ENCODE results near the gene GPC6.

Gene GPC6

DNA sequence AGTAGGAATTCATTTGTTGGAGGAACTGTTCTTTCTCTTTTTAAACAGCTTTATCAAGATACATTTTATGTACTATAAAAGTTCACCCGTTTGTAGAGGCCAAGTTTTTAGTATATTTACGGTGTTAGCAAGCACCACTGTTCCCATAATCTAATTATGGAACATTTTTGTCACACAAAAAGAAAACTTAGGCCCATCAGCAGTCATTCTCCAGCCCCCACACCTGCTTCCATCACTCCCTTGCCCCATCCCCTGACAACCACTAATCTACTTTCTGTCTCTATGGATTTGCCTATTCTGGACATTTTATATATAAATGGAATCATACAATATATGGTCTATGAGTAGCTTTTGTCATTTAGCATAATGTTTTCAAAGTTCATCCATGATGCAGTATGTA lies 787.9 kb downstream of the GPC6 start:
- no peak for DNase-seq (ENCODE audit: low read depth in 1 of 2, low spot score in 1 of 2)

DNA sequence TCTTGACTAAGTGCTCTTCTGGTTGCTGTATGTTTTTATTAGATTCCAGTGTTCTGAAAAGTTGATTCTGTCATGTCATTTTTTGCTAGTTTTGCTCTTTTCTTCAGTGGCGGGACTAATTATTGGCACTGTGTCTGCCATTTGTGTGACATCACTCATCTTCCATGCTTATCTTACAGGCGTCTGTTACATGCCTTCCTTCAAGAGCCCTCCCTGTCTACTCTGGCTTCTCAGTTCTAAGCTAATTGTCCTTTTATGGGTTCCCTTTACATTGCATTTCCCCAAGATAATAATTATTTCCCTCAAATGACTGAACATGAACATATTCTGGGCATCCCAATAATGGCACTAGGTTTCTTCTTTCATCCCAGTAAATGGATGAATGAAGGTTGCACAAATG lies 793.8 kb downstream of the GPC6 start:
- DNase-seq (ENCODE audit: low read depth in 1 of 2, low spot score in 1 of 2), result no peak

DNA sequence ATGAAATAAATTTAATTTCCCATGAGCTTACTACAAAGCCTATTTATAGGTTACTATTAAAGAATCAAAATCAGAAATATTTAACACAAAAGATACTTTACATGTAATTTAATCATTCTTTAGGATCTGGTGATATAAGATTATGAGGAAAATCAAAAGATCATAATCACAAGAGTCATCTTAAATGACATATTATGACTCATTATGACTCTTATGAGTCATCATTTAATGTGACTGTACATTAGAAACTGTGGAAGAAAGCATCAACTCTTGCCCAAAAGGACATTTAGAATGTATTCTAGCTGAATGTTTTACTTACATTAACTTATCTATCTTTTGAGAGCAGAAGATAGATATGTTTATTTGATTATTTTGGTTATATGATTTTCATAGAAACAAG lies 794.2 kb downstream of the GPC6 start:
- no peak for DNase-seq (ENCODE audit: low read depth in 1 of 2, low spot score in 1 of 2)

DNA sequence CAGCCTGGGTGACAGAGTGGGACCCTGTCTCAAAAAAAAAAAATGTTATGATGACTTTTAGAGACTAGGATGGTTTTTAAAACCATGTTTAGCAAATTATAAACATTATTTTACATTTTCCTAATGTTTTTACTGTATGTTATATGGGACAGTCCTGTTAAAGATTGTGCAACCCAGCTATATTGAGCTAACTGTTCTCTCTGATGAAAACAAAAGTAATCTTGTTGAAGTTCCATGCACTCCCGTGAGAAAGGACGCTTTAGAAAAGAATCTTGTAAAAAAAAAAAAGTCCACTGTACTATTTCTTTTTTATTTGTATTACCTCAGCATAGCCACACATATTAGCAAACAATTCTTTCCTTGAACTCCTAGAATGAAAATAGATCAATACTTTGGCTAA lies 801.6 kb downstream of the GPC6 start:
- no peak for DNase-seq (ENCODE audit: low read depth in 1 of 2, low spot score in 1 of 2)

DNA sequence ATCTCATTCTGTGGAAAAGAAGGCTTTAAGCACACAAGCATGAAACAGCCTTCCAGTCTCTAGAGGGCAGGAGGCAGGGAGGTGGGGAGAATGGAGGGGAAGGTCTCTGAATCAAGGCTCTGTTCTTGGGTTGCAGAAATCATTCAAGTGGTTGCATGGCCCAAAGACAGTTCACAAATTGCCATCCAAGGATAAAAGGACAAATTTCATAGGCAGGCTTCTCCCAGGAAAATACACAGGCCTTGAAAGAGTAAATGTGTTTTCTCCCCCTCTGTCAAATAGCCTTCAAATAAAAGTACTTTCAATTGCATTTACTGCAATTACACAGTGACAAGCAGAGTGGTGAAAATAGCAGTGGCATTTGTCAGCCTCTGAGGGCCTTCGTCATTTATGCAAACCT lies 802.0 kb downstream of the GPC6 start:
- no peak for DNase-seq (ENCODE audit: low read depth in 1 of 2, low spot score in 1 of 2)

DNA sequence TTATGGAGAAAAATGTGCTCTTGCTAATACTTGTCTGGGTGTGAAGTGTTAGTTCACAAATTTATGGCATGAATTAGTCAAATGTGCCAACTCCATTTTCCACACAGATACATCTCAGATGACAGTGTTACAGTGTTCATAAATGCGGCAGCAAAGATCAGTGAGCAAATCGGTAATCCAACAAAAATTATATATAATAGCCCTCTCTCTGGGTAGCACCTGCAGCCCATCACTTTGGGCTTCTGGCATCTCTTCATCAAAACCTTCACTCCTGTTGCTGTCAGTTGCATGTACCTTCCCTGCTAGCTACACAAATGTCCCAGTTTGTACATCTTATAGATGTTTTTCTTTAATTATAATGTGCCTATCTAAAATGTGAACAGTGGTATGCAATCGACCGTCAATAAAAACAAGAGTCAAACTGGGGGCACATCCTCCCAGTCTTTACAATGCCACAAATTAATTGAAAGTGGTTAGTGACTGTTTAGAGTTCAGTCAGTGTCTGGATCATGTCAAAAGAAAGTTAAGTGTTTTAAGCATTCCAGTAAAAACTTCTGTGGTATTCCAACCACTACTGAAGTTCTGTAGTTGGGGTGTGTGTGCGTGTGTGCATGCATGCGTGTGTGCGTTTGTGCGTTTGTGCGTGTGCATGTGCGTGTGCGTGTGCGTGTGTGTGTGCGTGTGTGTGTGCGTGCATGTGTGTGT lies 804.0 kb downstream of the GPC6 start:
- no peak for DNase-seq (ENCODE audit: low read depth in 1 of 2, low spot score in 1 of 2)

DNA sequence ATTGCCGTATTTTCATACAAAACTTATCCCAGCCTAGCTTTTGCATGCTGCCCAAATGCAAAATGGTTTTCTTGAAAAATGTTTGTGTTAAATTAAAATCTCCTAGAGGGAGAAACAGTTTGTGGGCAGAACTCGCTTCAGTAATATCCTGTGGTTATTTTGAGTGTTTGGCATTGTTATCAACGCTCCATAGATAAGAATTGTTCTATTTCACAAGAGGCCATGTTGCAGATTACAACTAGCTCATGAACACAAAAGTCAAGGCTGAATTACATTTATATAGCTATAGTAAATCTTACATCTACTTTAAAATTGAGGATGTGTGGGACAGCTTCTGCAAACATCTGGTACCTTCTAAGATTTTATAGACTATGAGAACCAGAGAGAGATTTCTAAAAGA lies 805.0 kb downstream of the GPC6 start:
- no peak for DNase-seq (ENCODE audit: low read depth in 1 of 2, low spot score in 1 of 2)

DNA sequence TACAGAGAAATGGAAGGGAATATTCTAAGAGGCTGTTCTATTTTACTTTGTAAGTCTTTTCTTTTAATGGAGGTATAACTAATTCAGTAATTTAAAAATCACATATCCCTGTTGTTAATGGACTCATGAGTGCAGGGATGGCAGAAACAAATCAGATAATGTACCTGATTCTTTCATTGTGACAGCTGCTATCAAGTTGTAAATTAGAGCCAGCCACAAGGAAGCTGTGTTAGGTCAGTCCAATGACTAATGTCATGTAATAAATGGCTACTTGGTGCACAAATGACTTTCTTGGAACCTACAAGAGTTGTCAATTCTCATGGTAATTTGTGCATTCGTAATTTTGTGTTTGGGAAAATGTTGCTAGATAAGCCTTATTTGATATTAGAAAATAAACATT lies 806.5 kb downstream of the GPC6 start:
- DNase-seq (ENCODE audit: low read depth in 1 of 2, low spot score in 1 of 2), result no peak

DNA sequence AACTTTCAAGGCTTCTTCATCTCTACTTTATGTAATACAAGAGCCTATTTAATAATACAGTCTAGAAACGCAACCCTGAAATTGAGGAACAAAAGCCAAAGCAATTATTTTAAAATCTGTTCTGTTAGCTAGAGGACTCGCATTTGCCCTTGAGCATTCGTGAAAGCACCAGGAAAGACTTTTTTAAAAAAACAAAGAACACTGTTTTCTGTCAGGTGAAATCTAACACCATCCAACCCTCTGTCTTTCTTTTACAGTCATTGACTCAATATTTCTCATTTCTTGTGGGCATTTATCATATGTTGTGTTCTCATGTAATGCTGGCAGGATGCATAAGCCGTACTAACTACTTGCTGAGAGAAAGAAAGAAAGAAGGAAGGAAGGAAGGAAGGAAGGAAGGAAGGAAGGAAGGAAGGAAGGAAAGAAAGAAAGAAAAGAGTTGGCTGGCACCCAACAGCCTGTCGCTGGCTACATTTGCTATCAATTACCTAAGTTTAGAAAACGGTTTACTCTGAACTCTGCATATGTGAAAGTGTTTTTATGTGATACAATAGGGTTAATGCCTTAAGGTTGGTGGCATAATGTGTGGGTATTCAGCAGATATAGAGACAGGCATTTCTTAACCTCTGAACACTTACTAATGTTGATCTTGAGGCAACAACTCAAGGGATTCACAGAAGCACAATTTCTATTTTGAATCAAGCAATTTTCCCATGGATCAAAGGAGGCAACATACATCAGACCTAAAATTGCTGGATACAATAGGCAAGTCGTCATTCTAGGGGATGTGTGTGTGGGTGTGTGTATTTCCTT lies 807.4 kb downstream of the GPC6 start:
- no peak for DNase-seq (ENCODE audit: low read depth in 1 of 2, low spot score in 1 of 2)

DNA sequence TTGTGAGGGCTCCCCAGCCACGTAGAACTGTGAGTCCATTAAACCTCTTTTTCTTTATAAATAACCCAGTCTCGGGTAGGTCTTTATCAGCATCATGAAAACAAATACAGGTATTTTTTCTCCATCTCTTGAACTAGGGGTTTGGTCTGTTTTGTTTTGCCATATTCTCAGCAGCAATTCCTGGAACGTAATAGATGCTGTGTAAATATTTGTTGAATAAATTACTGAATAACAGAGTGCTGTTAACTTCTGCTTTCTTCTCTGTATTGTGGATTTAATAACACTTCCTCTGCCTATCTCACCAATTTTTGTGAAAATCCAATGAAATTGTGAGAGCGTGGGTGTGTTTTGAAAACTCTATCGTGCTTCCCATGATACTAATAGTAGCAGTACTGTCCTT lies 823.4 kb downstream of the GPC6 start:
- no peak for DNase-seq (ENCODE audit: low read depth in 1 of 2, low spot score in 1 of 2)

DNA sequence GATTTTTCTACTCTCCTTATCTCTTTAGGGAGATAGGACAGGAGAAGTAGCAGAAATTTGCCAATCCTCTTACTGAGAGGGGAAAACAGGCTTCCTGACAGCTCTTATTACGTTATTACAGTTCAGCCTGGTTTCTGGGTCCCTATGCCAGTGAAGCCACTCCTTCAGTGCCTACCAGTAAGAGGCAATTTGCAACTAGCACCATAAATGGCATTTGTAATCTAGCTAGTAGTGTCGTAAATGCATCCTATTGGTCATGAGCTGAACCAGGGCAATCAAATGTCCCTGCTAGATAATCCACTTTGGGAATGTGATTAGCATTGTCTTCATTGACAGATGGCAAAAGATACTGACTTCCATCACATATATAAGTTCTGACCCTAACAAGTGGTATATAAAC lies 824.1 kb downstream of the GPC6 start:
- DNase-seq (ENCODE audit: low read depth in 1 of 2, low spot score in 1 of 2), result no peak

DNA sequence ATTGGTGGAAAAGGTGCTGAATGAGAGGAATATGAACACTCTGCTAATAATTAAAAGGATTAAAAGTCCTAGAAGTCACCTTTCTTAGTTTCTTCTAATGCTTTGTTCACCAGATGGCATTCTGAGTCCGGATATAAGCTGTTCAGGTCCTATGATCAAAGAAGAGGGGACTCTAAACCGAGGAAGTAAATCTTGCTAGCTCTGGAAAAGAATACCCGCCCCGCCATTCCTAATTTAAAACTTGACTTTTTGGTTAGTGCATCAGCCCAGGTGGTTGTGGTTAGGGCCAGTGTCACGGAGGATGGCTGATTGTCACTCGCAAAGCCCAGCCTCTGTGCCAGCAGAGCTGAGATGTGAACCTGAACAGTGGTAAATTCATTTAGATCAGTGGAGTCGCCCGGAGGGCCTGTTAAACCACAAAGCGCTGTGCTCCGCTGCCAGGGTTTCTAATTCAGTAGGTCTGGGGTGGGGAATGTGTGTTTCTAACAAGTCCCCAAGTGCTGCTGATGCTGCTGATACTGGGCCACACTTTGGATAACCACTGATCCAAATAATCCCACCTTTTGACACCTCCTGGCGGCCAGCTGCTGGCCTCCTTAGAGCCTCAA lies 827.5 kb downstream of the GPC6 start:
- no peak for DNase-seq (ENCODE audit: low read depth in 1 of 2, low spot score in 1 of 2)

DNA sequence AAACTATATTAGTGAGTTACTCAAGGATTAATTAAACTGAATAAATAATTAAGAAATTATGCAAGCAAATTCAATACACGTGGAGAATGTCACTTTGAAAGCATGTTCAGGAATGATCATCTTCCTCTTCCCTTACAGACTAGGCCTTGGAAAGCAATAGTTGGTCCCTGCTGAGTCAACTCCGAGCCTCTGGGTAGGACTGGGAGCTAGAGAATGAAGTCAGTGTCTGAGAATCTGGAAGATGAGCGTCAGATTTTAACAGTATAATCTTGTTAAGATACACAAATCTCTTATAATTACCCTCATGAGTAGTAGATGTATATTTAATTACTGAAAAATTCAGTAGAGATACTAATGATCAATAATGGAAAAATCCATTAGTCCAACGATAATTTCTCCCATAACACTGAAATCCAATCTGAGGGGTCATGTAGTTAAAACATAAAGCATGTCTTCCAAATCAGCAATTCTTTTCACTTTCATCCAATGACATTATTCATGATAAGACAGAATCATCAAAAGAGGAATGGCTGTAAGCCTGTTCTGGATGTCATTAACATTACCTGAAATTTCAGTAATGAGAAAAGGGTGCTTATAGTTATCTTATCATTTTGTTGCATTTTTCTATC lies 829.9 kb downstream of the GPC6 start:
- no peak for DNase-seq (ENCODE audit: low read depth in 1 of 2, low spot score in 1 of 2)

DNA sequence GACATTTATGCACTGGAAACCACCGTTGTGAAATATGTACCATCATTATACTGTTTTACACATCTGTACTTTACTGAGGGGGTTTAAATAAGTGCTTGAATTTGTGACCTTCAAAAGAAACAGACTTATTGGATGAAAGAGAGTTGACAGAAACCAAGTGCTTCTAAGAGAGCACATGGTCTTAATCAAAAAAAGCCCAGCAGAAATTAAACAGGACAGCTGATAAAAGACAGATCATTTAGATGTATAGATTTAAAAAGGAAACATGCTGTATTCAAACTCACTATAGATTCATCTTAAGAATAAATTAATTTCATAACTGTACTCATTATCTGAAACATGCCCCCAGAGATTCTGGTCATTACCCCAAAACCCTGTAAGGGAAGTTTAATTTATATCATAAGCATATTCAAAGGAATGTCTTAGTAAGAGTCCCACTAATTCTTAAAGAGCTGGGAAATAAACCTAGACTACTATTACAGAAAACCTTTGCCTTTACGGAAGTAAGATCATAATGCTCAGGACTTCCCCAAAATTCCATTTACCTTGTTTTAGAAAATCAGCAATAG lies 831.1 kb downstream of the GPC6 start:
- DNase-seq (ENCODE audit: low read depth in 1 of 2, low spot score in 1 of 2), result no peak

DNA sequence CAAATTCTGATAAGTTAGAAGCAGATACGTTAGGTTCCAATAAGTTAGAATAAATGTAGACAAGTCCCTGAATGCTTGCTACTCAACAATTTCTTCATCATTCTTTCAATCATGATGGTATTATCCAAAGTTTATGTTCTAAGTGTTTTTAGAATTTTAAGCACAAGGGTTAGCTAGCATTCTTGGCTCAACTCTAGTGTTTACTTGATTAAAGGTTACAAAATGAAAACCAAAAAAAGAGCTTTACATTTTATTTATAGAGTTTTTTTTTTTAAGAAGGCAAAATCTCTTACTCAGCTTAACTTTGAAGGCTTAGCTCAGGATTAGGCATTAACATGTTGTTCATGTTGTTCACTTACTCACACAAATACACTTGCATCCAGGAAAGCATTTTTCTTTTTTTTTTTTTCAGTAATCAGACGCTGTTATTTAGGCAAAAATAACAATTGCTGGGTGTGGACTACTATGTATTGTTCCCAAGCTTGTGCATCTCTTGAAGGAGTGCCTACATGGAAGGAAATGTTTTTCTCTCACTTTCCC lies 832.3 kb downstream of the GPC6 start:
- DNase-seq (ENCODE audit: low read depth in 1 of 2, low spot score in 1 of 2), result no peak

DNA sequence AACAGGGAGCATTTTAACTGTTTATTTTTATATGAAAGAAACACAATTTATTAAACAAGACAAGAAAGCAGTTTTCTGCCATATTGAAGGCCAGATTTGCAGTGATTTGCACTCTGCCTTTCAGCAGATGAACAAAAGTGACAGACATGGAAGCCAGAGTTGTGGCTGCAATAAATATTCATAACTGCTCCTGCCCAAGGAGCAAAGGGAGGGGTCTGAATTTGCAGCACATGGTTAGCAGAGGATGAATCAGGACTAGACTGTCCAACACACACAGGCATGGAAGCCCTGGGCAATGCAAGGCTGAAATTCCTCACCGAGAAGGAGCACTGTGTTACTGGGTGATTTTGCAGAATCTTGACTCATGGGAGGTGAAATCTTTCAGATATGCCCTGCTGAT lies 834.7 kb downstream of the GPC6 start:
- DNase-seq (ENCODE audit: low read depth in 1 of 2, low spot score in 1 of 2), result no peak

DNA sequence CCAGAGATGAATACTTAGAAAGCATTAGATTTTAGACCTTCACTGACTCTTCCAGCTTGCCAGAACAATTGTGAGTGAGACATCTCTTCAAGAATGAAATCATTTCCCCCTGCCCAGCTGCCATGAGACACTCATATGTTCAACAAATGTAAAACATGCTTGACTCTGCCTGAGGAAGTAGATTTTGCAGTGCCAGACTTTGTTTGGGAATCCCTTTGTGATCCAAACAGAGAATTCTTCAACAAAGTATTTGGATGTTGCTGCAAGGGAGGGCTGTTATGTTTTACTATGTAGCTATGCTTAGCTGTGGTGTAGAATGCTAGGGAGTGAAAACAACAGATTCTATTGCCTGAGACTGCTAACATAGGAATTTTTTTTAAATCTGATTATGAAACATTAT lies 836.5 kb downstream of the GPC6 start:
- no peak for DNase-seq (ENCODE audit: low read depth in 1 of 2, low spot score in 1 of 2)

DNA sequence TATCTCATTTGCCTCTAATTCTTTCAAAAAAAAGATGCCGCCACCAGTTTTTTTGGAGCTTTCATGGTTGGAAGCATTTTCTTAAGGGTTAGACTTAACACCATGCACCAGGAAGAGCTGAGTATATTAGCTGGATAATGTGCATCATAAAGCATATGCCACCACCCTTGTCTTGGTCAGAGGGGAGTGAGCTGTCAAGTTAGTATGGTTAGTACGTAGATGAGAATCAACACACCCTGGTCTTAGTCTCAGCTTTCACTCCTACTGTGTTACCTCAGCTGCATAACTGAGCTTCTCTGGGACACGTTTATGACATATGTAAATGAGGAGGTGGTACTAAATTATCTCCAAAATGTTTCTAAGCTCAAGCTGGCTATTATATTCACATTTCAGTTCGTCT lies 837.2 kb downstream of the GPC6 start:
- no peak for DNase-seq (ENCODE audit: low read depth in 1 of 2, low spot score in 1 of 2)

DNA sequence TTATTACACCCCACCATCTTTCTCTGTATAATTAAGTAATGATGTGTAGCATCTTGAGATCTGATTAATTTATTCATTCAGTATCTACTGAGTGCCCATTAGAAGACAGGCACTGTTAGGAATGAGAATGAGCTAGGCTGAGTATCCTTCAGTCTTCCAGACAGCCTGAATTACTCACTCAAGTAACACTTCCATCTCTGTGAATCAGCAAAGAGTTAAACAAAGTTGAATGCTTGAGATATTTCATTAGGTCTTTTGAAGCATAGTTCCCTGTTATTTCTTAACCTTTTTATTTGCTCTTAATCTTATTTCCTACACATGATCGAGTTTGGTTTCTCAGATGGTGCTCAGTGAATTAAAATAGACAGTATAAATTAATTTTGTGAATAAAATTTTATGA lies 839.1 kb downstream of the GPC6 start:
- DNase-seq (ENCODE audit: low read depth in 1 of 2, low spot score in 1 of 2), result no peak

DNA sequence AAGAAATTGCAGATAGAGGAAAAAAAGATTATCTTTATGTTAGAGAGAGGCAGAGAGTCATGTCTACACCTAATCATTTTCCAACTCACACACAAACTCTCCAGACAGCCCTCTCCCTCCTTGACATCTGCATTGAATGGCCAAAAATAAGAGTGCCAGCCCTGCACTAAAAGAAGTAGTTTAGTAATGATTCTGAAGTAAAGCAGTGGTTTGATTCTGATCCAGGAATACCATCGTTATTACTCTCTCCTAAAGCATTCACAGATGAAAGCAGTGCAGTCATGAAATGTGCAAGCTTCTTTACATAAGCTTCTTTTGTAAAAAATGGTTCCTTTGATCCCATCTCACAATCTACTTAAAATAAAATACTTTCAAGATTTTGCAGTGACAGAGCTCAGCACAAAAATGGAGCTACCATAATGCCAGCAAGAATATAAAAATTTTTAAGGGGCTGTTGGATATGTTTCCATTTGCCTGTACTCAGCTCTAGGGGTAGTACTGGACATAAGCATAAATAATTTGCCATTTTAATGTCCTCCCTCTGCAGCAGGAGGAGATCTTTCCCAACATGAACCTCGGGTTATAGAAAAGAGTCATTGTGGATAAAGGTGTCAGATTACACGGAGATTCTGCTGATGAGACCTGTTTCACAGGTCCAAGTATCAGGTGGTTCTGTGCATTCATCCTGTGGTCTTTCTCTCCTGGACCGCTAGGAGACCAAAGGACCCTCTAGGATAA lies 846.6 kb downstream of the GPC6 start:
- no peak for DNase-seq (ENCODE audit: low read depth in 1 of 2, low spot score in 1 of 2)

DNA sequence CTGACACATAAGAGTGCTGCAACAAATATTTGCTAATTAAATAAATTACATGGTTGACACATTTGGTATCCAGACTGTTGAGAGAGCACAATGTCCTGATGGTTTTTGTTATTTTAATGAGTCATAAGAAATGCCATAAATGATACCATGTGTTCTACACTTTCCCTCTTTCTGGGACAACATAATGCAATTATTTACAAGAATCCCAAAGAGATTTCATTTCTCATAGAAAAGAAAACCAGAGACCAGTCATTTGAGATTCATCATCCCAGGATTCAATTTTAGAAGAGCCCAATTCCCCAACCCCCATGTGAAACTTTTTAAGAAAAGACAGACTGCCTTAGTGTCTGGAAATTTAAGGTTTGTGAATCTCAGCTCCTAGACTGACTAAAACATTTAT lies 853.3 kb downstream of the GPC6 start:
- no peak for DNase-seq (ENCODE audit: low read depth in 1 of 2, low spot score in 1 of 2)
